GM21526 (cell line): ENCODE measurements around the gene ATXN2L.
A peak's percentile ranks its signal among the peaks of the same experiment; 100 is the strongest.
"Not testable (repeated sequence)": the region's sequence is repeated elsewhere in the genome, so short reads cannot be mapped to it uniquely, and the experiment has no call there.

Experiments used
- ATAC-seq: cut with Tn5 transposase; IDR thresholded peaks from one replicate; pipeline ENCODE4 v1.9.1; 2021; ENCODE audit warnings: moderate library complexity; ENCODE audit not compliant: unreplicated experiment, low FRiP score

ATXN2L gene

GRCh38 chr16:28869201-28869600, 46.4 kb downstream of the ATXN2L start:
- ATAC-seq = no peak

DNA sequence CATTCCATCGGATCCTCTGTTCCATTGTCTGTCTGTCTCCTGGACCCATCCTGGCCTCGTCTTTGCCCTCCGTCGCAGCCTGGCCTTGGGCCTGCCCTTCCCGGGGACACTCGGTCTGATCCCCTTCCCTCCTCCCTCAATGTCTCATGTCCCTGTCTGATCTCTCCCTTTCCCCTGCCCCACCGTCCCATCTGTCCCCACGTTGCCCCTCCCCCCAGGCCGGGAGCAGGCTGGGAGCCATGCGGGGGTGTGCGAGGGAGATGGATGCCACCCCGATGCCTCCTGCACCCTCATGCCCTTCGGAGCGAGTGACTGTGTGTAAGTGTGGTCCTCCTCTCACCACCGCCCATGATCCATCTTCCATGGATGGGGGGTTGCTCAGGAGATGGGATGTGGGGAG, 50.2 kb downstream of the ATXN2L start:
- ATAC-seq = no peak

GRCh38 chr16:28873543-28874201, 50.9 kb downstream of the ATXN2L start:
- no peak for ATAC-seq

- ATAC-seq = no peak
These were observed 51.6 kb downstream of the ATXN2L start for GRCh38 chr16:28874406-28874805.

DNA sequence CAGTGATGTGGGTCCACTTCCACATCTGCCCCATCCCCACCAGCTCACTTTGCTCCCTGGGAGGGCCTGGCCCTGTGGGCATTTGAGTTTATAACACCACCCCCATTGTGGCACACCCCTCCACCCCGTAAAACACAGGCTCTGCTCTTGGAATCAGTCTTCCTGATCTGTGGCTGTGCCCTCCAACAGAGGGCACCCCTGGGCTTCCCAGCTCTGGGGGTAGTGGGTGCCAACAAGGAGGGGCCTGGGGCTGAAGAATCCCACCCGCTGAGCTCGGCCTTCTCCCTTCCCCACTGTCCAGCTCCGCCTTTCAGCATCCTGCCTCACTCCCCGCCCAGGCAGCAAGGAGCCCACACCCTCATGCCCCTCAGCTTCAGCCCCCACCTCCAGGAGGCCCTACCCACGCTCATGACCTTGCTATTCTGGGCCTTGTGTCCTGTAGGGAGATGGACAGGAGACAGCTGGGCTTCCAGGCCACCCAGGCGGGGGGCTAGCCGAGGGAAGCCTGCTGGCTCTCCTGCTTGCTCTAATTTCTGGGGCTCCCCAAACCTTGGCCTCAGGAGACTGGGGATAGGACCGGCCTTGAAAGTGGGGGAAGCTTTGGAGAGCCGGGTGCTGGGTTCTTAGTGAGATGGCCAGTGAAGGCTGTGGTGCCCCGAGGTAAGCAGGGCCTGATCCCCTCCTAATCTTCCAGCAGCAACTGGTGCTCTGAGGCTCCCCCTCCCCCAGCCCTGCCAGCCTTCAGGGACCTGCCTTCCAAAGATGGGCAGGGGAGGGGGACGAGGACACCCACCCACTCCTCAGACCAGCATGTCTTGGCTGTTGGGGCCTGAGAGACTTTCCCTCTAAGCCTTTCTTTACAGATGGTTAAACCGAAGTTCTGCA, 52.6 kb downstream of the ATXN2L start:
- ATAC-seq = no peak

GRCh38 chr16:28876019-28876659, 53.3 kb downstream of the ATXN2L start:
- no peak for ATAC-seq

DNA sequence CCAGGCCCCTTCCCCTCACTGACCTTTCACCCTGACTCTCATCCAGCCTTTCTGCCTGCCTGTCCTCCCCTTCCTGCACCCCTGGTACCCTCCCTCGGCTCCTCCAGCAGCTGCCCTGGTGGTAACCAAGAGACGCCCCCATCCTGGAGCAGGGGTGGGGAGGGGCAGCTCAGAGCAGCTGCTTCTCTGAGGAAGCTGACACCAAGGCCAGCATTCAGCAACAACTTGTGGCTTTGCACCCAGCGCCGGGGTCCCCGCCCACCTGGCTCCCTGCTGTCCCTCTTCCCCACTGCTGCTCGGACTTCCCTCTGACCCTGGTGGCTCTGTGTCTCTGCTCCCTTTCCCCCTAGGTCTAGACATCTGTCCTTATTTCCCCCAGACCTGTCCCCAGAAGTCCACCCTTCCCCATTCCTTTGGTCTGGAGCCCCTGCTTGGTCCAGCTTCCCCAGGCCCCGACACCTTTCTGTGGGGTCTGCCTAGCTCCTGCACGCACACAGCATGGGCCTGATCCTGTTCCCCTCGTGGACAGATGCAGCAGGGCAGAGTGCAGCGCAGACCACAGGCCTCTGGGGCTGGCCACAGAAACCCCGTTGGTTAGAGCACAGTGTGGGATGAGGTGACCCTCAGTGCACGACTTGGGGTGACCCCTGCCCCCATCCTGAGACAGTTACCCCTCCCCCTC, 54.3 kb downstream of the ATXN2L start:
- ATAC-seq = no peak

DNA sequence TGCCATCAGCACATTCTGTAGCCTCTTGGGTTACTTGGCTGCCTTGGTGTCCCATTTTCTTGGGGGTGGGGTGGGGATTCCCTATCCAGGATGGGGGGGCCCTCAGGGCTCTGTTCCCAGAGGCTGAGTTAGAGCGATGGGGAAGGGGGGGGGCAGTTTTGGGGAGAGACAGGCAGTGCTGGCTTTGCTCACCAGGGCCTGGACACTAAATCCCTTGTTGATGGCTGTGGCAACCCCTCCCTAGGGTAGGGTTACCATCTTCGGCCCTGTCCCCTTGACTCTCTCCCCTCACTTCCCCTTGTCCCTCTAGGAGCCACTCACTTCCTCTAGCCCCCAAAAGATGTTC, 54.8 kb downstream of the ATXN2L start:
- no peak for ATAC-seq

- ATAC-seq = no peak
These were observed 55.5 kb downstream of the ATXN2L start, which contains the start of gene ATP2A1 for GRCh38 chr16:28878083-28878926. ATP2A1 (plus strand) TSS chr16:28878488; CDS start chr16:28878672, 184 bp downstream.

DNA sequence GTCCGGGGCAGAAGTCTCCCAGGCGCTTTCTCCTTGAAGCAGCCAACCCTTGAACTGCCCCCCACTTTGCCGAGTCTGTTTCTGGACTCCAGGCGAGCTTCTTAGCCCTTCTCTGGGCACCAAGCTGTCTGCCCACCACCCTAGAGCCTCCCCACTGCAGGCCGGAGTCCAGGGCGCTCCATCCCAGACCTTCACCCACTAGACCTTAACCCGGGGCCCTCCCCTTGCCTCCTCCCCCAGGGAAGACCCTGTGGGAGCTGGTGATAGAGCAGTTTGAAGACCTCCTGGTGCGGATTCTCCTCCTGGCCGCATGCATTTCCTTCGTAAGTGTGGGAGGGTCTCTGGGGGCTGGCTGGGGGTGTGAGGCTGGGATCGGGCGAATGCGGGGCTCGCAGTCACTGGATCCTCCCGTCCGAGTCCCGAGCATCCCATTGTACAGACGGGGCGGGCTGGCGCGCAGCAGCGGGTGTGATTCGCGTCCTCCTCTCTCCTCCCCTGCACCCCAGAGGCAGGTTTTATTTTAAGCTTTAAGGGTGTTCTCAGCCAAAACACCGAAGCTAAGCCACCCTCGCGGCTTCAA, 56.6 kb downstream of the ATXN2L start:
- no peak for ATAC-seq

- ATAC-seq = peak; percentile 76
These were observed 57.2 kb downstream of the ATXN2L start for GRCh38 chr16:28879841-28880588.

DNA sequence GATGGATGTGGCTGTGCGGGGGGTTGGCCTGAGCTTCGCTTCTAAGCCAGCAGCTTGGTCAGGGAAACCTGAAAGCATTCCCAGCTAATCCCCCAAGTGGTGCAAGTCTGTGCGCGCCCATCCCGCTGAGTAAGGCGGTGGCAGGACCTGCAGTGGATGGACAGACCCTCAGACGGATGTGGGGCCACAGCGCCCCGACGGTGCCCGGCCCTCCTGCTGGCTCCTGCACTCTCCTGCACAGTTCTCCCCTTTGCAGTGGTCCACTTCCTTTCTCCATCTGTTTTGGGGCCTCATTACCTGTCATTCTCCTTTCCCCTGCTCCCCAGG, 57.8 kb downstream of the ATXN2L start:
- ATAC-seq = no peak

GRCh38 chr16:28880955-28881354, 58.2 kb downstream of the ATXN2L start:
- ATAC-seq = no peak

DNA sequence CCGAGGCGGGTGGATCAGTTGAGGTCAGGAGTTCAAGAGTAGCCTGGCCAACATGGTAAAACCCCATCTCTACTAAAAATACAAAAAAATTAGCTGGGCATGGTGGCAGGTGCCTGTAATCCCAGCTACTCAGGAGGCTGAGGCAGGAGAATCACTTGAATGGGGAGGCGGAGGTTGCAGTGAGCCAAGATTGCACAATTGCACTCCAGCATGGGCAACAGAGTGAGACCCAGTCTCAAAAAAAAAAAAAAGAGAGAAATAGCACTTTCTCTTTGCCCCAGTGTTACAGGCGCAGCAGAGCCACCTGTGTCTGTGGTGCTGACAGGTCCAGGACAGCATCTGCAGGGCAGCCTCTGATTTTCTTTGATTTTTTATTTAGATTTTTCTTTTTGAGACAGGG, 58.8 kb downstream of the ATXN2L start:
- ATAC-seq = not testable (repeated sequence)

DNA sequence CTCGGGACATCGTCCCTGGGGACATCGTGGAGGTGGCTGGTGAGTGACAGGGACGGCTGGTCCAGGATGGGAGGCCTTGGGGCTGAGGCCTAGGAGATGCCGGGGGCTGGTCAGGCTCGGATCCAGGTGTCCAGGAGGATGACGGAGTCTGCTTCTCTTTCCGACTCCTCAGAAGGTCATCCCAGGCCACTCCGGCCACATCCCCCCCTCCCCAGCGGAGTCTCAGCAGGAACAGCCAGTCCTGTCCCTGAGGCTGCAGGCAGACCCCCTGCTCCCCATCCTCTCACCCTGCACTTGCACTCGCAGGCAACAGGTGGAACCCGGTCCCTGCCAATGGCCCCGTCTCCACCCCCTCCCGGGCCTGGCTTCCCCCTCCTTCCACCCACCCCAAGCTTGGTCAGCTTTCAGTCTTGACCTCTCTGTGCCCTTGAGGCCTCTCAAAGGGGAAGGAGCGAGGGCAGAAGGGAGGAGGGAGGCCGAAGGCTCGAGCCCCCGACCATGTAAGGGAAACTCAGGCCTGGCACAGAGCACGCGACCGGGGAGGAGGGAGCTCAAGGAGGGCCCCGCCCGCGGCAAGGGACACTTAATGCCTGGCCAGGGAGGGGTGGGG, 59.9 kb downstream of the ATXN2L start:
- no peak for ATAC-seq

DNA sequence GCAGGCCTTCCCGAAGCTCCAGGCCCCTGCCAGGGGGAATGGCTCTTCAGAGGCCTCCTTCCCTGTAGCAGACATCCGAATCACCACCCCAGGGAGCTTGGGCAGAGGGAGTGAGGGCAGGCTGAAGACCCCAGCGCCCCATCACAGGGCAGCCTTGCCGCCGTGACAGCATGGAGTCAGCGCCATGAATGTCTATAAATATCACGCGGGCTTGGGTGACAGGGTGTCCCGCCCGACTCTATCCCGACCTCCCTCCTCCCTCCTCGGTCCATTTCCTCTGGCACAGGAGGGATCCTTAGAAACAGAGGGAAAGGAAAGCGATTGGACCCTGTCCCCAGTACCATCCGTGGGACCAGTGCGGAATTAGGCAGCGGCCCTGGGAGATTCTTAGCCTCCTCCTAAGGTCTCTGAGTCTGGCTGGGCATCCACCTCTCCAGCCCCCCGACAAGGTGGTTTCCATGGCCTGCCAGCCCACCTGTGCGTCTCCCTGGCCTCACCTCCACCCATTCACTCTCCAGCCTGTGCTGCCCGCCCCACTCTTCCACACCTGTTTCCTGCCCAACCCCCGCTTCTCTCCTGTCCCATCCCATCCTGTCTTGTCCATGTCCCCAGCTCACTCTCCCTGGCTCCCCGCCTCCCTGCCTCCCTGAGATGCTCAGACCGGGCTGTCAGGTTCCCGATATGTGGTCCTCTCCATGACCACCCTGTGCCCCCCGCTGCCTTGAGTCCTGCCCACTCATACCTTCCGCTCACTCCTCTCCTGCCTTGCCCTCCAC, 60.6 kb downstream of the ATXN2L start:
- ATAC-seq = no peak

GRCh38 chr16:28884045-28884444, 61.2 kb downstream of the ATXN2L start:
- ATAC-seq = no peak
